GM19324 (cell line): ENCODE measurements around the gene BAG1.
A peak's percentile ranks its signal among the peaks of the same experiment; 100 is the strongest.

Experiments
- ATAC-seq: cut with Tn5 transposase; IDR thresholded peaks from one replicate; pipeline ENCODE4 v1.9.1; 2021; ENCODE audit warnings: mild to moderate bottlenecking, moderate library complexity; ENCODE audit not compliant: unreplicated experiment, low FRiP score

The BAG1 gene

GRCh38 chr9:33245341-33245740 is 19.2 kb downstream of the BAG1 start:
- ATAC-seq, result no peak

DNA sequence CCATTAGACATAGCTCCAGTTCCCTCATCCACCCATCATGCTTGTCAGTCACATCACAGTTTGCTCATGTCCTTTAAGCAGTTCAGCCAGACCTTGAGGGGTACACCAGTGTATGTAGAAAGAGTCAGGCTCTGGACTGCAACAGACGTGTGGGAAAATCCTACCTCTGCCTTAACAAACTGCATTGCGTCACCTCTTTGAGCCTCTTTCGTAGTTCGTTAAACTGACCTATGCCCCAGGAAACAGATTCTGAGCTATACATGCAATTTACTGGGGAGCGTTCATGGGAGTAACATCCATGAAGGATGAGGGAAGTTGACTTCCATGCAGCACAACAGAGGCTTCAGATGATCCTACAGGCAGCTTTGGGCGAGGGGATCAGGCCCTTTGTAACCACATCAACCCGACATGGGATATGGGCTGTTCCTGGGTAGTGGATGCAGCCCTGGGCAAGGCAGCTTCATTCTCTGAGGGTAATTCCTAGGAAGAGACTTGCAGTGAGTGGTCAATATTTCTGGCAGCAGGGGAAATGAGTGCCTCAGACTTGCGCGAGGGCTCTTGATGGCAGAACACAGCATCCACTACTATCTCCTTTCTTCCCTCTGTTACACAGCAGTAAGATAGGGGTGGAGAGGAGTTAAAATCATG is 20.2 kb downstream of the BAG1 start:
- no peak for ATAC-seq

DNA sequence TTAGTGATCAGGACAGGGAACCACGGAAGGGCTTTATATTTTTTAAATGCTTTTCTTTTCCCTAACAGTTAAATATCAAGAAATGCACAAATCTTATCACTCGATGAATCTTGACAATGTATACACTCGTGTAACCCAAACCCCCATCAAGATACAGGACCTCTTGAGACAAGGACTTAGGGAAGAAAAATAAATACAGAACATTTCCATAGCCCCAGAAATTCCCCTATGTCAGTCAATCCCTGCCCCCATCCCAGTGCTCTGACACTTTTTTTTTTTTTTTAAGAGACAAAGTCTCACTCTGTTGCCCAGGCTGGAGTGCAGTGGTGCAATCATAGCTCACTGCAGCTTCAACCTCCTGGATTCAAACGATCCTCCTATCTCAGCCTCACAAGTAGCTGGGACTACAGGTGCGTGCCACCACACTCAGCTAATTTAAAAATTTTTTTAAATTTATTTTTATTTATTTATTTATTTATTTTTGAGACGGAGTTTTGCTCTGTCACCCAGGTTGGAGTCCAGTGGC is 21.8 kb downstream of the BAG1 start:
- no peak for ATAC-seq

- ATAC-seq, result no peak
Measured at GRCh38 chr9:33241298-33241697, 23.2 kb downstream of the BAG1 start.

DNA sequence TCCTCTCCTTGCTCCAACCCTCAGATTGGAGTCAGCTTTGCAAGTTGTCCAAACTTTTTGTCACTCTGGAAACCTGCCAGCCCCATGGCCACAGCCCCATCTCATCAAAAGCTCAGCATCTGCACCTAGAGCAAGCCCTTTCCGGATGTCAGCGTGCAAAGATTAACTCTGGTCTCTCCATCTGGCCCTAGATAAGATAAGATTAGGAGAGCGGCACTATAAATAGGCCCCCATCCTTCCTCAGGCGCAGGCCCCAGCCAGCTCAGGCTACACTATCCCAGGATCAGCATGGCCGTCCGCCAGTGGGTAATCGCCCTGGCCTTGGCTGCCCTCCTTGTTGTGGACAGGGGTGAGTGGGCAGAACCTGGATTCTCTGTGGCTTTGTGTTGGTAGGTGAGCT is 24.6 kb downstream of the BAG1 start, which contains the start of gene SPINK4:
Gene SPINK4, plus strand, starts transcription at position 247 of the 400 bp plus-strand sequence. Its CDS starts 42 bp downstream, at position 289.
- no peak for ATAC-seq

- no peak for ATAC-seq
Measured at GRCh38 chr9:33236571-33236970, 27.9 kb downstream of the BAG1 start.

- no peak for ATAC-seq
Measured at GRCh38 chr9:33234511-33235467, 29.7 kb downstream of the BAG1 start.

GRCh38 chr9:33233626-33234342 is 30.7 kb downstream of the BAG1 start:
- no peak for ATAC-seq

- ATAC-seq, result no peak
Measured at GRCh38 chr9:33232815-33233214, 31.7 kb downstream of the BAG1 start.

GRCh38 chr9:33231623-33231942 is 32.9 kb downstream of the BAG1 start:
- no peak for ATAC-seq

GRCh38 chr9:33230756-33231622 is 33.5 kb downstream of the BAG1 start:
- ATAC-seq, result no peak

DNA sequence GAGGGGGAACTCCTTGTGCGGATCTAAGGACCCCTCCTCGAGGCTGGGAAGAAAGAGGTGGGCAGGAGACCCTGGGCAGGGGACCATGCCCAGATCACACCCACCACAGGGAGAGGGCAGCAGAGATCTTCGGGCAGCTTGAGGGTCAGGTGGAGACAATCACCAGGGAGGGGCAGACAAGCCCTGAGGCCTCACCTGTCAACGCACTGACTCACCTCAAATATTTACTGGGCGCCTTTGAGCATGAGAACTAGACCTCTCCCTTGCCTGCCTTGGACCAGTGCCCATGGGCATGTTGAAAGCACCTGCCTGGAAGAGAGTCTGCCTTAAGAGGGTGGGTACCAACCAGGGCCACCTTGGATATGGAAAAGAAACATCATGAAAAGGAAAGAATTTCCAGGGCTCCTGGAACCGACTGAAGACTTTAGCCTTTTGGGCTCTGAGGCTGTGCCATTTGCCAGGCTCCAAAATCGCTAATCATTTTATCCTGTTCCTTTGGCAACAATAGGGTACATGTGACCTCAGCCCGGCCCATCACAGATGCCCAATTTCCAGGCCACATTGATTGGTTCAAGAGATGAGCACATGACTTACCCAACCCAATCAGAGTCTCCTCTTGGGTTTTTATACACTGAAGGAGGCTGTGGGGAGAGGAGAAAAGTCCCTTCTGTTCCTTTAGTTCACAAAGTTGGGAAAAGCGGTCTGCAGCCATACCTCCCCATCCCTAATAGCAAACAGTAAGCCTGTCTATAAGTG is 35.0 kb downstream of the BAG1 start:
- ATAC-seq, result no peak

DNA sequence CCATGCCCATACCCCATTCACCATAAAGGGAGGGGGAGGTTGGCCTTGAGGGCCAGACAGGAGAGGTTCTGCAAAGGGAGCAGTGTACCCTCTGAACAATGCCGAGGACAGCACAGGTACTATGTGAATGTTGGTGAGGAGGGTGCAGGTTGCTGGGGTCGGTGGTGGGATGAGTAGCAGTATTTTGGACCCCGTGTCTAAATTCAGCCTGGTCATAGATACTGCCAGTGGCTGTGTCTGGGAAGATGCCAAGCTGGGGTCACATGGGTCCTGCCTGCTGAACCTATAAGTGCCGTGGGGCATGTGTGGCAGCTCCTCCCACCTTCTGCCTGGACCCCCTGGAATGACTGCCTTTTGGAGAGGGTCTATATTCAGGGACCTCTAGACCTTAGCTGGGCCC is 35.9 kb downstream of the BAG1 start:
- no peak for ATAC-seq

GRCh38 chr9:33227741-33228140 is 36.8 kb downstream of the BAG1 start:
- no peak for ATAC-seq

GRCh38 chr9:33227008-33227398 is 37.5 kb downstream of the BAG1 start:
- ATAC-seq, result peak; percentile 55

DNA sequence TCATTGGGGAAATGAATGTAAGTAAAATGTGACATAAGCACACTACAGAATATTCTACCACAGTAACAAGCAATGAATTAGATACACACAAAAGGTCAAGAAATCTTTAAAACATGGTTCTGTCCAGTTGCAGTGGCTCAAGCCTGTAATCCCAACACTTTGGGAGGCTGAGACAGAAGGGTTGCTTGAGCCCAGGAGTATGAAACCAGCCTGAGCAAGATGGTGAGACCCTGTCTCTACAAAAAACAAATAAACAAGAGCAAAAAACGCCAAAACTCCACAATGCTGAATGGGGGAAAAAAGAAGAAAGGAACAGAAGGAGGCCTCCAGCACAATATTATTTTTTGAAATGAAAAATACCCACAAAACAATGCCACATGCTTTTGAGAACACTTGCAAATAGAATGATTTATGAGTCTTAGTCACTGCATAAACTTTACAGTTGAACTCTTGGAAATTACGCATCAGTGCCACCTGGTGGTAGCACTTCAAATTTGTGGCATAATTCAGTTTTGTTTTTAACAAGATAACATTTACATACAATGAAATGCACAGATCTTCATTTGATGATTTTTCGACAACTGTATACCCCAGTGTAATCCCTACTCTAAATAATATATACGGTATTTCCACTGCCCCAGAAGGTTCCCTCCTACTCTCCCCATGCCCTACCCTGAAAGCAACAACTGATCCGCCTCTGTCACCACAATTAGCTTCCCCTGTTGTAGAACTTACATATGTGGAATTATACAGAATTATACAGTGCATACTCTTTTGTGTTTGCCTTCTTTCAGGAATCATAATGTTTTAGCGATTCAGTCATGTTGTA is 39.0 kb downstream of the BAG1 start:
- ATAC-seq, result no peak

- no peak for ATAC-seq
Measured at GRCh38 chr9:33223696-33224095, 40.8 kb downstream of the BAG1 start.

DNA sequence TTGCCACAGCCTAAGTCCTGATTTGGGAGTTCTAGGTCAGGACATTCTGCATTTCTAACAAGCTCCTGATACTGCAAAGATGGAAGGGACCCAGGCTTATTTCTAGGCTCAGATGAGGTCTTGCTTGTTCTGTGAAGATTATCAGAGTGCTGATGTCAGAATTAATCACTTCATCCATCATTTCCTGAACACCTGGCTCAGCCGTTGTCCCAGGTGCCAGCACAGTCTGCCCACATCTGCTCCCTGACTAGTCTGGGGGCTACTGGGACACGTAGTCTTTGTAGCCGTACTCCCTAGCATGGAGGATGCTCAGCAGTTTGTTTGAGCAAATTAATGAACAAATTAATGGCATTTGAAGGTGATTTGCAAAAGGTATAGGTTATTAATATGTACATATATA is 42.5 kb downstream of the BAG1 start:
- no peak for ATAC-seq

DNA sequence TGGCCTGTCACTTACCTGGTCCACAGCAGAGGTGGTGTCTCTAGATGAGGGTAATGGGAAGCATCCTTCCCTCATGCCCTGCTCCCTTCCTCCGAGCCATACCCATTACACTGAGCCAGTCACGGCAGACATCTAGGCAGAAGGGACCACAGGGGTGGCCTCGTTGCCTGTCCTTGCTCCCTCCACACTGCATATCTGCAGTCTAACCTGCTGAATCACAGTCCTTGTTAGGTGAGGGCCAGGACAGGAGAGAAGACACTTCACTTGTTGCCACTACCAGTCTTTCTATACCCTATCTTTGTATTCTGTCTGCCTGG is 43.0 kb downstream of the BAG1 start:
- ATAC-seq, result no peak
